ENCODE data around the gene MMP8. TPM values are rescaled to one million over a fixed set of nuclear protein-coding genes. Genes with fewer than 3 reads are reported as not detected.

MMP8 gene
- polyA plus RNA-seq, 1 experiment, result not detected

DNA sequence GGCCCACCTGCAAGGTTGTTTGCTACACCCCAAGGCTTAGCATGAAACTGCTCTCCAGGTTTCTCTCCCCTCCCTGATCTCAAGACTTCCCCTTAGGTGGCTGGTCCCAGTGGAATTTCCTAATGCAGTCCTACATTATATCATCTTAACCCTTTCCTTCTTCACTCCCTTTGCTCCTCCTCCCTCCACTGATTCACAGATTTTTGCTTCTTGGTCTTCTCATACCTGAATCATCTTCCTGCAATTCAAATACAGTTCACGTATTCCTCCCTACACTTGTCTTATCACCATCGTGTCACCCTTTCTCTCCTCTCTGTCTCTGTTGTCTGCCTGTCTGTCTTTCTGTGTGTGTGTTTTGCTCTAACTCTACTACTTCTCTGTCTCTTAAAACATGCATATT is 38.7 kb upstream of the MMP8 start:
- Histone ChIP-seq H3K36me3 (ENCODE audit: control insufficient read depth, insufficient read depth, low read length) (no peaks in the 10 kb centered on the region), H3K4me3 (ENCODE audit: low read depth, low read length) (no peak overlapping the region), H3K27me3 (ENCODE audit: control insufficient read depth, insufficient read depth, low read length) (peaks cover 1% of the 10 kb centered on the region)
- TF ChIP-seq, protein P1, sequence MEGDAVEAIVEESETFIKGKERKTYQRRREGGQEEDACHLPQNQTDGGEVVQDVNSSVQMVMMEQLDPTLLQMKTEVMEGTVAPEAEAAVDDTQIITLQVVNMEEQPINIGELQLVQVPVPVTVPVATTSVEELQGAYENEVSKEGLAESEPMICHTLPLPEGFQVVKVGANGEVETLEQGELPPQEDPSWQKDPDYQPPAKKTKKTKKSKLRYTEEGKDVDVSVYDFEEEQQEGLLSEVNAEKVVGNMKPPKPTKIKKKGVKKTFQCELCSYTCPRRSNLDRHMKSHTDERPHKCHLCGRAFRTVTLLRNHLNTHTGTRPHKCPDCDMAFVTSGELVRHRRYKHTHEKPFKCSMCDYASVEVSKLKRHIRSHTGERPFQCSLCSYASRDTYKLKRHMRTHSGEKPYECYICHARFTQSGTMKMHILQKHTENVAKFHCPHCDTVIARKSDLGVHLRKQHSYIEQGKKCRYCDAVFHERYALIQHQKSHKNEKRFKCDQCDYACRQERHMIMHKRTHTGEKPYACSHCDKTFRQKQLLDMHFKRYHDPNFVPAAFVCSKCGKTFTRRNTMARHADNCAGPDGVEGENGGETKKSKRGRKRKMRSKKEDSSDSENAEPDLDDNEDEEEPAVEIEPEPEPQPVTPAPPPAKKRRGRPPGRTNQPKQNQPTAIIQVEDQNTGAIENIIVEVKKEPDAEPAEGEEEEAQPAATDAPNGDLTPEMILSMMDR (IDR thresholded peaks at IDR 0.05; ENCODE audit: insufficient read depth, low read depth, low read length), result no peak
- no peak for DNase-seq (ENCODE audit: low read depth)
- ChIA-PET POLR2A (no interaction called here), CTCF (interaction anchor here (1.3 kb wide), 1 partner anchor 47 kb away, joined by 4 read pairs; no protein-coding TSS in a partner anchor)

DNA sequence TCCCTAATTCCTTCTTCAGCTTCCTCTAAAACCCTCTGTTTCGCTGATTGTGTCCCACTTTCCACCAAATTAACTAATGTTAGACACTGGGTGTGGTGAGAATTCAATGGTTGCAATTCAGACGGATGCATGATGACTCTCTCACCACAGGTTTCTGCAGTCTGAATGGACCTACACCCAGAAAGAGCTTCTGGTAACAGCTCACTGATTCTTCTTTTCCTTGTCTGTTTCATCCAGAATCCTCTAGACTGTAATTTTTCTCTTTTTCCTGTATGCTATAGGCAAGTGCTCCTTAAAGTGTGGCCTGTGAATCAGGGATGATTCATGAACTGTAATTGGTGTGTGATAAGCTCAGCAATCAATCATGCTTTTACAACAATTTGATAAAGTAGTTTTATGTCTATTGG is 37.6 kb upstream of the MMP8 start:
- Histone ChIP-seq H3K4me3 (ENCODE audit: low read depth, low read length) (no peak overlapping the region), H3K27me3 (ENCODE audit: control insufficient read depth, insufficient read depth, low read length) (peaks cover 3% of the 10 kb centered on the region), H3K36me3 (ENCODE audit: control insufficient read depth, insufficient read depth, low read length) (no peaks in the 10 kb centered on the region)
- TF ChIP-seq, protein P1 (IDR thresholded peaks at IDR 0.05; ENCODE audit: insufficient read depth, low read depth, low read length), result no peak
- POLR2A ChIA-PET, result no interaction called here
- DNase-seq (ENCODE audit: low read depth), result no peak
- CTCF ChIA-PET, result interaction anchor here (0.7 to 2.2 kb wide), 3 partner anchors 18 to 48 kb away, joined by 3 to 10 read pairs (median 4); partner anchors contain the start of gene MMP10

DNA sequence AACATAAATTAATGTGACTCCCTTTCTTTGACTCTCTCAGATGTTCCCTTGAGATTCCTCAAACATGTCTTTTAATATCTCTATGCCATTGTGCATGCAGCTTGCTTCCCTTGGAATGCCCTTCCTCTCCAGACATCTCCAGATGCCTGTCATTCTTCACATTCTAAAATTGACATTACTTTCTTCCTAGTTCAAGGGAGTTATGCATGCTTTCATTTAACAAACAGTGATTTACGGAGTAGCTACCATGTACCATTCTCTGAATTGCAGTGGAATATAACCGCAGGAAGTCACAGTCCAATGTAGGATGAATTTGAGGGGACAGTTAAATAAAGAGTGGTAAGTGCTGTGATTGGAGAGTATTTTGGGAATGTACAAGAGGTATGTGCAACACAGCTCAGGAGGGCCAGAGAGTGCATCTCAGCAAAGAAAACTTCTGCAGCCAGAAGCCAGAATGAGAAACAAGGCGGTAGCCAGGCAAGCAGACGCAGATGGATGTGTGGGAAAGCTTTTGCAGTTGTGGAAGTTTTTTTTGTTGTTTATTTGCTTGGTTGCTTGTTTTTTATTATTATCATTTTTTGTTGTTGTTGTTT is 37.0 kb upstream of the MMP8 start:
- no peaks in the 10 kb centered on the region for H3K36me3 ChIP-seq (ENCODE audit: control insufficient read depth, insufficient read depth, low read length)
- POLR2A ChIA-PET, result interaction anchor here (0.6 kb wide), 1 partner anchor 16 kb away, joined by 3 read pairs; no protein-coding TSS in a partner anchor
- no peak overlapping the region for H3K4me3 ChIP-seq (ENCODE audit: low read depth, low read length)
- CTCF ChIA-PET, result interaction anchor here (0.7 to 2.2 kb wide), 2 partner anchors 13 to 19 kb away, joined by 3 to 10 read pairs; partner anchors contain the start of gene MMP10
- peaks cover 2% of the 10 kb centered on the region for H3K27me3 ChIP-seq (ENCODE audit: control insufficient read depth, insufficient read depth, low read length)
- DNase-seq (ENCODE audit: low read depth), result no peak
- TF ChIP-seq, protein P1 (IDR thresholded peaks at IDR 0.05; ENCODE audit: insufficient read depth, low read depth, low read length), result no peak

DNA sequence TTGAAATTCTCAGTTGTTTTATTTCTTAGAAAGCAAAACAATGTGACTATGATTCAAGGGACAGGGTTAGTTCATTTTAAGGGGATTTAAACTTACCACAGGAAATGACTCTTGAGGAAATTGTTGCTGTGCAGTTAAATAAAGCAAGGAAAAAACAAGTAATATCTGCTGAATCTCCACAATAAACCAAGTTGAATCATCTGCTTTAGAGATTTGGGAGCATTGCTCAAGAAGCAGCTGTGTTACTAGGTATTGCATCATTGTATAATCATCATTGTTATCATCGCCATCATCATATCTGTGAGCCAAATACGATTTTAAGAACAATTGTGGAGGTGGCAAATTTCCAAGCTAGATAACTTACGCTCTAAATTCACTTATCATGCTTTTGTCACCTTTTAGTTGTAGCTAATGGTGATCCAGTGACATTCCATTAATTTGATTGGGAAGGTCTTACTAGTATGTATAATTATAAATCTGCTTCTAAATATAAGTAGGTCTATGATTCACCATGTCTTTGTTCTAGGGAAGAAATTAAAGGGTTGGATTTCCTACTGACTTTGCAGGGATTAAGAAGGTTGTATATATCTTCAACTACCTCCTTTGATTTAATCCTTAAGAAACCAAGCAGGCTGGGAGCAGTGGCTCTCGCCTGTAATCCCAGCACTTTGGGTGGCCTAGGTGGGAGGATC is 35.7 kb upstream of the MMP8 start:
- ChIA-PET CTCF (interaction anchor here (0.7 to 2.2 kb wide), 3 partner anchors 20 to 94 kb away, joined by 3 to 10 read pairs (median 5); partner anchors contain the start of gene MMP10), POLR2A (interaction anchor here (0.6 kb wide), 1 partner anchor 399 kb away, joined by 10 read pairs; no protein-coding TSS in a partner anchor)
- no peaks in the 10 kb centered on the region for H3K36me3 ChIP-seq (ENCODE audit: control insufficient read depth, insufficient read depth, low read length)
- peak; percentile 98 for DNase-seq (ENCODE audit: low read depth)
- no peak overlapping the region for H3K4me3 ChIP-seq (ENCODE audit: low read depth, low read length)
- TF ChIP-seq, protein P1 (IDR thresholded peaks at IDR 0.05; ENCODE audit: insufficient read depth, low read depth, low read length), result no peak
- H3K27me3 ChIP-seq (ENCODE audit: control insufficient read depth, insufficient read depth, low read length), result peaks cover 2% of the 10 kb centered on the region

DNA sequence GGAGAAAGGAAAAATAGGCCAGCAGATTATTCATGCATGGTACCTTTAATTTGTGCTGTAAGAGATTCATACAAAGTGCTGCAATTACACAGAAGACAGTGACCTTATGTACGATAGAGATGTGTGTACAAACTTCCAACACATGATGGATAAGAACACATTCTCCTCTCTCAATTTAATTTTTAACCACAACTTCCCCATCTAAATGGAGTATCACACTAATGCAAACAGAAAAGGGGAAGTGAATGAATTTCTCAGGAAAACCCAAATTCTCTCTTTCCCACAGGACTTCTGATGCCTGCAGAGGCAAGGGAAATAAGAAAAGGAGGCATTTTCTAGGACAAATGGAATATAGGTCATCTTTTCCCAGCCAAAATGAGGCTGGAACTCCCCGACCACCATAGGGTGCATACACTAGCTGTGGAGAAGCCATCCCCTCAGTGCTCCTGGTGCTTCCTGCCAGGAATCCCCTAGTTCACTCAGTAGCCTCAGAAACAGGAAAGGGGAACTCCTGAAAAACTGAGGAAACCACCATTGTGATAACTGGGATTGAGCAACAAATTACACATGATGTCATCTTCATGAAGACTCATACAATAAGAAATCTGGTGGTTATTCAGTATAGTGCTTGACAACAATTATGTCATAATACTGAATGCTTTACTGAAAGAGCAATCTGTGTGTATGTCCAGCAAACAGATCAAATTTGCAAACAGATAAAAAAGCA is 33.2 kb upstream of the MMP8 start:
- Histone ChIP-seq H3K27me3 (ENCODE audit: control insufficient read depth, insufficient read depth, low read length) (peaks cover 10% of the 10 kb centered on the region), H3K4me3 (ENCODE audit: low read depth, low read length) (no peak overlapping the region), H3K36me3 (ENCODE audit: control insufficient read depth, insufficient read depth, low read length) (no peaks in the 10 kb centered on the region)
- CTCF ChIA-PET, result no interaction called here
- no peak for DNase-seq (ENCODE audit: low read depth)
- TF ChIP-seq, protein P1 (IDR thresholded peaks at IDR 0.05; ENCODE audit: insufficient read depth, low read depth, low read length), result no peak
- POLR2A ChIA-PET, result no interaction called here

Data from BJ (cell line).